Transverse colon (tissue), 4 donors: ENCODE measurements around the gene SPDYE4. TPM values are rescaled to one million over a fixed set of nuclear protein-coding genes. Genes with fewer than 3 reads are reported as not detected.

Experiments
- DNase-seq: peaks from one replicate; pipeline ENCODE4 v3.0.0-alpha.2; 2019
- H3K27ac ChIP-seq, 4 donors: fragments of 200-600 bp; sonication (generic); 2 replicates each; pipeline ENCODE4 v1.5.1; 2016 to 2018; ENCODE audit warnings: inconsistent platforms in 4 of 4
- H3K27me3 ChIP-seq: fragments of 200-600 bp; sonication (generic); 2 replicates; pipeline ENCODE4 v1.5.1; 2017; ENCODE audit warnings: inconsistent platforms
- H3K36me3 ChIP-seq, 4 donors: fragments of 200-600 bp; sonication (generic); 2 replicates each; pipeline ENCODE4 v1.5.1; 2017 to 2019; ENCODE audit warnings: inconsistent platforms in 4 of 4
- H3K4me1 ChIP-seq, 4 donors: fragments of 200-600 bp; sonication (generic); 2 replicates each; pipeline ENCODE4 v1.5.1; 2017 to 2020; ENCODE audit warnings: inconsistent platforms in 4 of 4
- H3K4me3 ChIP-seq, 4 donors: fragments of 200-600 bp; sonication (generic); 1 replicate in 1 of 4; 2 replicates in 3 of 4; pipeline versions ENCODE4 v1.5.1 to v1.6.1; 2017 to 2019; ENCODE audit warnings: inconsistent platforms in 4 of 4
- H3K9me3 ChIP-seq, 2 donors: fragments of 200-600 bp; sonication (generic); 2 replicates each; pipeline ENCODE4 v1.5.1; 2017 to 2019; ENCODE audit warnings: inconsistent platforms in 2 of 2
- EP300 ChIP-seq: sonication (generic); formaldehyde crosslinking; IDR thresholded peaks from one replicate; pipeline ENCODE4 v1.6.1; 2017; ENCODE audit warnings: antibody characterized with exemption, low read depth
- POLR2A ChIP-seq: fragments of 450-650 bp; IDR thresholded peaks from one replicate; pipeline ENCODE4 v1.6.1; 2016; ENCODE audit warnings: antibody characterized with exemption, mild to moderate bottlenecking, moderate library complexity
- POLR2AphosphoS5 ChIP-seq, 3 donors: sonication (generic); formaldehyde crosslinking; IDR thresholded peaks; one replicate each; pipeline ENCODE4 v1.6.1; 2016; ENCODE audit warnings: antibody characterized with exemption in 3 of 3
- WGBS, 2 donors: methylation state at CpG; one replicate each; pipeline ENCODE4 v1.1.5; 2018; ENCODE audit warnings: low coverage in 1 of 2; 5-methylcytosine and 5-hydroxymethylcytosine counted together
- in situ Hi-C, 4 donors: fragments of 200-750 bp; cut with MboI; loops; one replicate each; pipeline versions ENCODE4 v1.15.0 to v1.15.1; 2017; ENCODE audit warnings: low sequenced_read_pairs in 3 of 4, low pct_ligation_motif_present in 1 of 4, low pct_unique_long_range_greater_than_20kb in 1 of 4
- intact Hi-C: fragments of 100-400 bp; cut with DNase I; formaldehyde crosslinking; loops from one replicate; pipeline ENCODE4 v1.15.1; 2023; ENCODE audit warnings: low total_unique reads
- total RNA-seq, 4 donors: library from RNA; depleted of rRNA; stranded (reverse); fragments of >200 nt; gene quantifications; one replicate each; pipeline ENCODE4 v1.1.0, GENCODE V29; 2016
- TF ChIP-seq, protein P1 (sequence below), 5 experiments: fragments of 200-600 bp in 3 of 5; fragments of 450-650 bp in 2 of 5; sonication (generic) in 3 of 5; IDR thresholded peaks; 1 replicate in 2 of 5; 2 replicates in 3 of 5; pipeline ENCODE4 v1.5.1; 2016 to 2017; ENCODE audit warnings: antibody characterized with exemption in 5 of 5, inconsistent platforms in 3 of 5, mild to moderate bottlenecking in 2 of 5, moderate library complexity in 1 of 5

The SPDYE4 gene
- total RNA-seq, 4 donors from 2014 or later = not detected

GRCh38 chr17:8803531-8804420, 45.4 kb upstream of the SPDYE4 start:
- Histone ChIP-seq H3K36me3 (no peaks in the 10 kb centered on the region), H3K4me1 (peaks cover 4 to 11% (median 7%) of the 10 kb centered on the region in 4 donors), H3K27me3 (peaks cover 7% of the 10 kb centered on the region), H3K27ac (no peak overlapping the region), H3K9me3 (no peaks in the 10 kb centered on the region), H3K4me3 (no peak overlapping the region)
- intact Hi-C loops = no loop called here
- 88 to 96% methylated on average over 4 to 19 of the region's 19 CpGs for WGBS, 2 donors
- DNase-seq = no peak
- in situ Hi-C loops = no loop called here
- TF ChIP-seq EP300 = no peak

DNA sequence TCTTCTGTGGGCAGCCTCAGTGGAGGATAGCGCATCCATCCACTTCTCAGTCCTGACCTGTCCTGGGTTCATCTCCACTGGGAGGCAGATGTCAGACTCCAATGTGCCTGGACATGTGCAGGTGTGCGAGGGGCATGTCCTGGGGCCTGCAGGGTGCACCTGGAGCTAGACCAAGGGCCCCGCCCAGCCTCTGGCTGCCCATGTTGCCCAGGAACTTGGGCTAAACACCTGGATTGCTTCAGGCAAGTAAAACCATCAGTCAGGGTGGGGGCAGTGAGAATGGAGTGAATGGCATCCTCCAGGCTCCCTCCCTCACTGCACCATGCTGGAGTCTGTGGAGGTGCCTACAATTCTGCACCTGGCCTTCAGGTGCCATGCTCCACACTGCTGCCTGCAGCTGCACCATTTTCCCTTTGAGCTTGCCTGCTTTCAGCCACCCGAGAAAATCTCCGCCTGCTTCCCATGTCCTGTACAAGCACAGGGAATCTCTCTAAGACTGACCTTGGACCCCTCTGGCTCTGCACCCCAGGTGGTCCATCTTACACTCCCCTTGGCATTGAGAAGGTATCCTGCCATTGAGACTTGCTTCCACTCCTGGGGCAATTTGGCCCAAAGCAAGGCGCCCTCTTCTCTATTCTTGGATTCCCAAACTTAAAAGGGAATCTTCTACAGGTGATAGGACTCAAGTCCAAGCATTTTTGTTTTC, 42.9 kb upstream of the SPDYE4 start:
- 83 to 100% methylated on average over 1 to 6 of the region's 6 CpGs for WGBS, 2 donors
- Histone ChIP-seq H3K9me3 (no peaks in the 10 kb centered on the region), H3K36me3 (no peaks in the 10 kb centered on the region), H3K27me3 (peaks cover 9% of the 10 kb centered on the region), H3K27ac (no peak overlapping the region), H3K4me3 (no peak overlapping the region), H3K4me1 (peaks cover 4 to 11% (median 5%) of the 10 kb centered on the region in 4 donors)
- DNase-seq = no peak
- in situ Hi-C loops (no loop called here), intact Hi-C loops (no loop called here)
- no peak for TF ChIP-seq POLR2AphosphoS5 (IDR thresholded peaks at IDR 0.05)
- TF ChIP-seq POLR2A = no peak
- TF ChIP-seq, protein P1, sequence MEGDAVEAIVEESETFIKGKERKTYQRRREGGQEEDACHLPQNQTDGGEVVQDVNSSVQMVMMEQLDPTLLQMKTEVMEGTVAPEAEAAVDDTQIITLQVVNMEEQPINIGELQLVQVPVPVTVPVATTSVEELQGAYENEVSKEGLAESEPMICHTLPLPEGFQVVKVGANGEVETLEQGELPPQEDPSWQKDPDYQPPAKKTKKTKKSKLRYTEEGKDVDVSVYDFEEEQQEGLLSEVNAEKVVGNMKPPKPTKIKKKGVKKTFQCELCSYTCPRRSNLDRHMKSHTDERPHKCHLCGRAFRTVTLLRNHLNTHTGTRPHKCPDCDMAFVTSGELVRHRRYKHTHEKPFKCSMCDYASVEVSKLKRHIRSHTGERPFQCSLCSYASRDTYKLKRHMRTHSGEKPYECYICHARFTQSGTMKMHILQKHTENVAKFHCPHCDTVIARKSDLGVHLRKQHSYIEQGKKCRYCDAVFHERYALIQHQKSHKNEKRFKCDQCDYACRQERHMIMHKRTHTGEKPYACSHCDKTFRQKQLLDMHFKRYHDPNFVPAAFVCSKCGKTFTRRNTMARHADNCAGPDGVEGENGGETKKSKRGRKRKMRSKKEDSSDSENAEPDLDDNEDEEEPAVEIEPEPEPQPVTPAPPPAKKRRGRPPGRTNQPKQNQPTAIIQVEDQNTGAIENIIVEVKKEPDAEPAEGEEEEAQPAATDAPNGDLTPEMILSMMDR (IDR thresholded peaks at IDR 0.05) = no peak
- TF ChIP-seq EP300 = no peak

- no peak overlapping the region for H3K27ac ChIP-seq
- 89 to 100% methylated on average over 1 to 2 of the region's 2 CpGs for WGBS, 2 donors
- no peak for DNase-seq
- no peaks in the 10 kb centered on the region for H3K9me3 ChIP-seq
- no peaks in the 10 kb centered on the region for H3K36me3 ChIP-seq
- in situ Hi-C loops = no loop called here
- peaks cover 4 to 11% (median 5%) of the 10 kb centered on the region in 4 donors for H3K4me1 ChIP-seq
- peaks cover 9% of the 10 kb centered on the region for H3K27me3 ChIP-seq
- no peak overlapping the region for H3K4me3 ChIP-seq
- intact Hi-C loops = no loop called here
- TF ChIP-seq POLR2AphosphoS5 (IDR thresholded peaks at IDR 0.05) (no peak), EP300 (no peak), POLR2A (no peak)
- TF ChIP-seq, protein P1 (IDR thresholded peaks at IDR 0.05) = no peak
Observed at GRCh38 chr17:8800656-8801055, 42.3 kb upstream of the SPDYE4 start.

DNA sequence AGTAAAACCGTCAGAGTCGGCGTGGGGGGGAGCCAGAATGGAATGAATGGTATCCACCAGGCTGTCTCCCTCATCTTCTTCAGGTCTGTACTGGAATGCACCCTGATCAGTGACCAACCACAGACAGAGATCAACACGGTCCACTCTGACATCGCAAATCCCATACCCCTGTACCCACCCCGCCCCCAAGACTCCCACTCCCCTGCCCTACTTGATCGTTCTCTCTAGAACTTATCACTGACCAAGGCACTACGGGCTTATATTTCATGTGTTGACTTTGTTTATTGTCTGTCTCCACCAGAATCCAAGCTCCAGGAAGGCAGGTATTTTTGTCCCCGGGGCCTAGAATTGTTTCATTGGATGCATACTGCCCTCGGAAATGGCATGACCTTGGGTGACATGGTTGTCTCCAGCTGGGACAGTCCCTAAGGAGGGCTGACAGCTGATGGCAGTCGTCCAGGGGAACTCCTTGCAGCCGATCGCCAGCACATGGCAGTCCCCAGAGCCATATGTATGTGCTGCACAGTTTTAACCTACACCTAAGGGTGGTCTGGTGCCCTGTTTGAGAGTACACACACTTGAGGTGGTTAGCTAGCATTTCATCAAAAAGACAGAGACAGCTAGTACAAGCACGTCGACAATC, 41.3 kb upstream of the SPDYE4 start:
- intact Hi-C loops = no loop called here
- in situ Hi-C loops = no loop called here
- H3K27me3 ChIP-seq = peaks cover 9% of the 10 kb centered on the region
- H3K27ac ChIP-seq = peak overlapping the region in 2 of 4 donors; percentile 34 to 58
- TF ChIP-seq POLR2A = no peak
- no peak for TF ChIP-seq POLR2AphosphoS5 (IDR thresholded peaks at IDR 0.05)
- TF ChIP-seq, protein P1 (IDR thresholded peaks at IDR 0.05) = no peak
- no peak for TF ChIP-seq EP300
- WGBS, 2 donors = 55 to 80% methylated on average over 2 to 14 of the region's 15 CpGs
- no peaks in the 10 kb centered on the region for H3K9me3 ChIP-seq
- DNase-seq = no peak
- no peaks in the 10 kb centered on the region for H3K36me3 ChIP-seq
- H3K4me3 ChIP-seq = peak overlapping the region in 3 of 4 donors; percentile 26 to 48 (median 43)
- H3K4me1 ChIP-seq = peaks cover 4 to 11% (median 5%) of the 10 kb centered on the region in 4 donors
